Adipocyte (in vitro differentiated cells): Measurements from ENCODE around the gene ABCG8.

Source experiments
- DNase-seq: peaks from one replicate; pipeline ENCODE4 v3.0.0-alpha.2; 2015; ENCODE audit warnings: low read depth
- H3K27me3 ChIP-seq: replicated peaks from 2 replicates; pipeline ENCODE4 v1.7.0; 2013; ENCODE audit warnings: mild to moderate bottlenecking, low read length, moderate library complexity; ENCODE audit not compliant: control insufficient read depth, insufficient read depth
- H3K36me3 ChIP-seq: 2 replicates; pipeline ENCODE4 v1.7.0; 2013; ENCODE audit warnings: low read length, mild to moderate bottlenecking, moderate library complexity; ENCODE audit not compliant: control insufficient read depth, insufficient read depth, severe bottlenecking
- H3K4me1 ChIP-seq: 2 replicates; pipeline ENCODE4 v1.7.0; 2013; ENCODE audit warnings: mild to moderate bottlenecking, low read length, moderate library complexity; ENCODE audit not compliant: control insufficient read depth, insufficient read depth
- H3K4me3 ChIP-seq: 2 replicates; pipeline ENCODE4 v1.7.0; 2013; ENCODE audit warnings: mild to moderate bottlenecking, low read length, moderate library complexity
- H3K9ac ChIP-seq: 2 replicates; pipeline ENCODE4 v1.7.0; 2013; ENCODE audit warnings: mild to moderate bottlenecking, low read length, moderate library complexity
- H3K9me3 ChIP-seq: 2 replicates; pipeline ENCODE4 v1.7.0; 2013; ENCODE audit warnings: mild to moderate bottlenecking, low read length, moderate library complexity; ENCODE audit not compliant: control insufficient read depth

Gene ABCG8

GRCh38 chr2:43826305-43827250 is 12.2 kb upstream of the ABCG8 start:
- Histone ChIP-seq H3K4me1 (peaks cover 3% of the 10 kb centered on the region), H3K36me3 (no peaks in the 10 kb centered on the region), H3K27me3 (peaks cover 44% of the 10 kb centered on the region), H3K9me3 (no peaks in the 10 kb centered on the region), H3K4me3 (no peak overlapping the region), H3K9ac (no peak overlapping the region)
- no peak for DNase-seq

GRCh38 chr2:43831543-43832294 is 7.1 kb upstream of the ABCG8 start:
- Histone ChIP-seq H3K36me3 (no peaks in the 10 kb centered on the region), H3K9ac (no peak overlapping the region), H3K9me3 (no peaks in the 10 kb centered on the region), H3K4me1 (peaks cover 3% of the 10 kb centered on the region), H3K4me3 (peak overlapping the region; percentile 63), H3K27me3 (peaks cover 18% of the 10 kb centered on the region)
- no peak for DNase-seq

- Histone ChIP-seq H3K4me3 (no peak overlapping the region), H3K4me1 (peaks cover 3% of the 10 kb centered on the region), H3K27me3 (peaks cover 18% of the 10 kb centered on the region), H3K36me3 (no peaks in the 10 kb centered on the region), H3K9ac (no peak overlapping the region), H3K9me3 (no peaks in the 10 kb centered on the region)
- DNase-seq: no peak
Observed at GRCh38 chr2:43832457-43832856, 6.3 kb upstream of the ABCG8 start.

- Histone ChIP-seq H3K9me3 (no peaks in the 10 kb centered on the region), H3K9ac (no peak overlapping the region), H3K4me1 (no peaks in the 10 kb centered on the region), H3K4me3 (no peak overlapping the region), H3K27me3 (peaks cover 17% of the 10 kb centered on the region), H3K36me3 (no peaks in the 10 kb centered on the region)
- DNase-seq: no peak
Observed at GRCh38 chr2:43837033-43837432, 1.7 kb upstream of the ABCG8 start.

- no peak for DNase-seq
- Histone ChIP-seq H3K9me3 (no peaks in the 10 kb centered on the region), H3K36me3 (no peaks in the 10 kb centered on the region), H3K9ac (no peak overlapping the region), H3K4me1 (no peaks in the 10 kb centered on the region), H3K27me3 (peaks cover 24% of the 10 kb centered on the region), H3K4me3 (no peak overlapping the region)
Observed at GRCh38 chr2:43837831-43838559, 776 bp upstream of the ABCG8 start.

- H3K27me3 ChIP-seq: peaks cover 35% of the 10 kb centered on the region
- no peak overlapping the region for H3K4me3 ChIP-seq
- no peaks in the 10 kb centered on the region for H3K36me3 ChIP-seq
- peaks cover 3% of the 10 kb centered on the region for H3K9me3 ChIP-seq
- DNase-seq: no peak
- H3K9ac ChIP-seq: no peak overlapping the region
- no peaks in the 10 kb centered on the region for H3K4me1 ChIP-seq
Observed at GRCh38 chr2:43839776-43840564, 1.2 kb downstream of the ABCG8 start.

GRCh38 chr2:43840965-43841364 is 2.2 kb downstream of the ABCG8 start:
- Histone ChIP-seq H3K27me3 (peaks cover 38% of the 10 kb centered on the region), H3K4me1 (no peaks in the 10 kb centered on the region), H3K9me3 (peaks cover 3% of the 10 kb centered on the region), H3K36me3 (no peaks in the 10 kb centered on the region), H3K4me3 (no peak overlapping the region), H3K9ac (no peak overlapping the region)
- peak; percentile 25 for DNase-seq

- H3K27me3 ChIP-seq: peaks cover 48% of the 10 kb centered on the region
- no peak overlapping the region for H3K4me3 ChIP-seq
- H3K9ac ChIP-seq: no peak overlapping the region
- H3K36me3 ChIP-seq: no peaks in the 10 kb centered on the region
- peaks cover 3% of the 10 kb centered on the region for H3K9me3 ChIP-seq
- no peaks in the 10 kb centered on the region for H3K4me1 ChIP-seq
- DNase-seq: no peak
Observed at GRCh38 chr2:43841949-43842865, 3.4 kb downstream of the ABCG8 start.

- no peak for DNase-seq
- Histone ChIP-seq H3K9me3 (peaks cover 3% of the 10 kb centered on the region), H3K9ac (no peak overlapping the region), H3K36me3 (no peaks in the 10 kb centered on the region), H3K4me3 (no peak overlapping the region), H3K27me3 (peaks cover 51% of the 10 kb centered on the region), H3K4me1 (no peaks in the 10 kb centered on the region)
Observed at GRCh38 chr2:43842866-43843226, 4.1 kb downstream of the ABCG8 start.

- Histone ChIP-seq H3K9me3 (peaks cover 3% of the 10 kb centered on the region), H3K36me3 (no peaks in the 10 kb centered on the region), H3K4me1 (no peaks in the 10 kb centered on the region), H3K4me3 (no peak overlapping the region), H3K9ac (no peak overlapping the region), H3K27me3 (peaks cover 48% of the 10 kb centered on the region)
- DNase-seq: no peak
Observed at GRCh38 chr2:43845181-43845580, 6.4 kb downstream of the ABCG8 start.
